ENCODE results near the gene EXOSC1. TPM values are rescaled to one million over a fixed set of nuclear protein-coding genes. Genes with fewer than 3 reads are reported as not detected.

EXOSC1 gene
- total RNA-seq, 1 experiment from 2014 or later: 45.6 TPM

GRCh38 chr10:97465982-97466381 is 20.2 kb upstream of the EXOSC1 start:
- no peaks in the 10 kb centered on the region for H3K9me3 ChIP-seq
- no peak overlapping the region for H3K4me3 ChIP-seq
- H3K27me3 ChIP-seq: no peaks in the 10 kb centered on the region
- DNase-seq: no peak
- H3K36me3 ChIP-seq: peaks cover 84% of the 10 kb centered on the region

GRCh38 chr10:97464226-97464625 is 18.4 kb upstream of the EXOSC1 start:
- Histone ChIP-seq H3K4me3 (no peak overlapping the region), H3K9me3 (no peaks in the 10 kb centered on the region), H3K36me3 (peaks cover 84% of the 10 kb centered on the region), H3K27me3 (no peaks in the 10 kb centered on the region)
- DNase-seq: no peak

- no peak for DNase-seq
- Histone ChIP-seq H3K4me3 (no peak overlapping the region), H3K27me3 (no peaks in the 10 kb centered on the region), H3K9me3 (no peaks in the 10 kb centered on the region), H3K36me3 (peaks cover 84% of the 10 kb centered on the region)
These were observed 17.7 kb upstream of the EXOSC1 start for GRCh38 chr10:97463363-97464132.

- no peak for DNase-seq
These were observed 16.5 kb upstream of the EXOSC1 start for GRCh38 chr10:97462309-97462708.

GRCh38 chr10:97459933-97460332 is 14.1 kb upstream of the EXOSC1 start:
- H3K36me3 ChIP-seq: peaks cover 83% of the 10 kb centered on the region
- H3K27me3 ChIP-seq: no peaks in the 10 kb centered on the region
- H3K4me3 ChIP-seq: no peak overlapping the region
- no peak for DNase-seq
- H3K9me3 ChIP-seq: no peaks in the 10 kb centered on the region

More at GRCh38 chr10:97462309-97462708, 16.5 kb upstream of the EXOSC1 start:
- peaks cover 84% of the 10 kb centered on the region for H3K36me3 ChIP-seq
- H3K4me3 ChIP-seq: no peak overlapping the region
- H3K9me3 ChIP-seq: no peaks in the 10 kb centered on the region
- H3K27me3 ChIP-seq: no peaks in the 10 kb centered on the region

GRCh38 chr10:97459111-97459510 is 13.3 kb upstream of the EXOSC1 start:
- no peak overlapping the region for H3K4me3 ChIP-seq
- no peaks in the 10 kb centered on the region for H3K9me3 ChIP-seq
- no peak for DNase-seq
- peaks cover 90% of the 10 kb centered on the region for H3K36me3 ChIP-seq
- no peaks in the 10 kb centered on the region for H3K27me3 ChIP-seq

GRCh38 chr10:97456686-97457065 is 10.9 kb upstream of the EXOSC1 start:
- H3K4me3 ChIP-seq: no peak overlapping the region
- no peaks in the 10 kb centered on the region for H3K9me3 ChIP-seq
- no peaks in the 10 kb centered on the region for H3K27me3 ChIP-seq
- no peak for DNase-seq
- H3K36me3 ChIP-seq: peaks cover 82% of the 10 kb centered on the region

GRCh38 chr10:97456034-97456685 is 10.4 kb upstream of the EXOSC1 start:
- Histone ChIP-seq H3K4me3 (no peak overlapping the region), H3K9me3 (no peaks in the 10 kb centered on the region), H3K36me3 (peaks cover 82% of the 10 kb centered on the region), H3K27me3 (no peaks in the 10 kb centered on the region)
- DNase-seq: no peak

- Histone ChIP-seq H3K4me3 (no peak overlapping the region), H3K9me3 (no peaks in the 10 kb centered on the region), H3K27me3 (no peaks in the 10 kb centered on the region), H3K36me3 (peaks cover 68% of the 10 kb centered on the region)
- no peak for DNase-seq
These were observed 8.7 kb upstream of the EXOSC1 start for GRCh38 chr10:97454330-97455036.

- Histone ChIP-seq H3K27me3 (no peaks in the 10 kb centered on the region), H3K4me3 (no peak overlapping the region), H3K9me3 (no peaks in the 10 kb centered on the region), H3K36me3 (peaks cover 56% of the 10 kb centered on the region)
- DNase-seq: no peak
These were observed 6.5 kb upstream of the EXOSC1 start for GRCh38 chr10:97452352-97452751.

GRCh38 chr10:97451605-97452004 is 5.8 kb upstream of the EXOSC1 start:
- no peak for DNase-seq
- Histone ChIP-seq H3K27me3 (no peaks in the 10 kb centered on the region), H3K9me3 (no peaks in the 10 kb centered on the region), H3K4me3 (no peak overlapping the region), H3K36me3 (peaks cover 55% of the 10 kb centered on the region)

- Histone ChIP-seq H3K27me3 (no peaks in the 10 kb centered on the region), H3K4me3 (no peak overlapping the region), H3K9me3 (no peaks in the 10 kb centered on the region), H3K36me3 (peaks cover 47% of the 10 kb centered on the region)
- no peak for DNase-seq
These were observed 5.0 kb upstream of the EXOSC1 start for GRCh38 chr10:97450828-97451227.

GRCh38 chr10:97445357-97445721 is 467 bp downstream of the EXOSC1 start:
- H3K36me3 ChIP-seq: peaks cover 33% of the 10 kb centered on the region
- H3K27me3 ChIP-seq: no peaks in the 10 kb centered on the region
- H3K4me3 ChIP-seq: peak overlapping the region; percentile 81
- H3K9me3 ChIP-seq: no peaks in the 10 kb centered on the region
- DNase-seq: no peak

GRCh38 chr10:97444212-97444611 is 1.6 kb downstream of the EXOSC1 start:
- DNase-seq: no peak
- no peaks in the 10 kb centered on the region for H3K9me3 ChIP-seq
- H3K4me3 ChIP-seq: no peak overlapping the region
- peaks cover 36% of the 10 kb centered on the region for H3K36me3 ChIP-seq
- H3K27me3 ChIP-seq: no peaks in the 10 kb centered on the region

GRCh38 chr10:97442277-97442676 is 3.5 kb downstream of the EXOSC1 start:
- no peak for DNase-seq
- no peaks in the 10 kb centered on the region for H3K9me3 ChIP-seq
- no peaks in the 10 kb centered on the region for H3K27me3 ChIP-seq
- H3K36me3 ChIP-seq: peaks cover 31% of the 10 kb centered on the region
- no peak overlapping the region for H3K4me3 ChIP-seq

- no peak overlapping the region for H3K4me3 ChIP-seq
- H3K36me3 ChIP-seq: peaks cover 54% of the 10 kb centered on the region
- no peaks in the 10 kb centered on the region for H3K27me3 ChIP-seq
- DNase-seq: no peak
- no peaks in the 10 kb centered on the region for H3K9me3 ChIP-seq
These were observed 10.6 kb downstream of the EXOSC1 start for GRCh38 chr10:97435211-97435610.

GRCh38 chr10:97434557-97434956 is 11.2 kb downstream of the EXOSC1 start:
- no peaks in the 10 kb centered on the region for H3K27me3 ChIP-seq
- DNase-seq: no peak
- H3K36me3 ChIP-seq: peaks cover 60% of the 10 kb centered on the region
- H3K9me3 ChIP-seq: no peaks in the 10 kb centered on the region
- H3K4me3 ChIP-seq: no peak overlapping the region

All from MG63 (cell line).